Stomach (tissue), 9 donors: ENCODE measurements around the gene VOPP1. TPM values are rescaled to one million over a fixed set of nuclear protein-coding genes. Genes with fewer than 3 reads are reported as not detected.

ENCODE experiments used
- DNase-seq, 2 donors: peaks; one replicate each; pipeline versions ENCODE4 v3.0.0 to v3.0.0-alpha.2; 2013 to 2019
- H3K27ac ChIP-seq, 5 donors: fragments of 200-600 bp in 4 of 5; sonication (generic) in 4 of 5; one replicate each; pipeline ENCODE4 v1.5.1; 2013 to 2019; ENCODE audit warnings: mild to moderate bottlenecking in 1 of 5, moderate library complexity in 1 of 5
- H3K27me3 ChIP-seq, 3 donors: fragments of 200-600 bp; sonication (generic); one replicate each; pipeline ENCODE4 v1.5.1; 2017 to 2019; ENCODE audit warnings: mixed run types in 1 of 3
- H3K36me3 ChIP-seq, 4 donors: fragments of 200-600 bp; sonication (generic); 1 replicate in 3 of 4; 2 replicates in 1 of 4; pipeline ENCODE4 v1.5.1; 2016 to 2019
- H3K4me1 ChIP-seq, 4 donors: fragments of 200-600 bp; sonication (generic); one replicate each; pipeline ENCODE4 v1.5.1; 2016 to 2019
- H3K4me3 ChIP-seq, 4 donors: fragments of 200-600 bp; sonication (generic) in 3 of 4; one replicate each; pipeline ENCODE4 v1.5.1; 2016 to 2019; ENCODE audit warnings: mild to moderate bottlenecking in 1 of 4
- H3K9me3 ChIP-seq, 4 donors: fragments of 200-600 bp; sonication (generic); one replicate each; pipeline ENCODE4 v1.5.1; 2016 to 2019
- CTCF ChIP-seq, 7 experiments: fragments of 450-650 bp in 4 of 7; fragments of 200-600 bp in 3 of 7; sonication (generic) in 3 of 7; IDR thresholded peaks; one replicate each; pipeline ENCODE4 v1.5.1; 2016 to 2019; ENCODE audit warnings: antibody characterized with exemption in 7 of 7, control low read depth in 2 of 7, mild to moderate bottlenecking in 1 of 7
- EP300 ChIP-seq: sonication (generic); formaldehyde crosslinking; IDR thresholded peaks from one replicate; pipeline ENCODE4 v1.6.1; 2017; ENCODE audit warnings: antibody characterized with exemption
- POLR2A ChIP-seq, 4 donors: fragments of 450-650 bp; IDR thresholded peaks; one replicate each; pipeline ENCODE4 v1.6.1; 2016; ENCODE audit warnings: antibody characterized with exemption in 4 of 4, control low read depth in 2 of 4, mild to moderate bottlenecking in 1 of 4, moderate library complexity in 1 of 4
- POLR2AphosphoS5 ChIP-seq, 3 donors: sonication (generic); formaldehyde crosslinking; IDR thresholded peaks; one replicate each; pipeline ENCODE4 v1.6.1; 2016; ENCODE audit warnings: antibody characterized with exemption in 3 of 3
- WGBS, 5 donors: extraction: QIAGEN DNeasy Blood & Tissue Kit in 3 of 5; methylation state at CpG; one replicate each; pipeline versions ENCODE4 v1.1.5 to v1.1.7; 2013 to 2018; 5-methylcytosine and 5-hydroxymethylcytosine counted together
- intact Hi-C: fragments of 100-400 bp; cut with DNase I; formaldehyde crosslinking; loops from one replicate; pipeline ENCODE4 v1.15.1; 2023; ENCODE audit warnings: low total_unique reads
- polyA plus RNA-seq, 3 donors: library from polyadenylated mRNA; stranded (reverse); fragments of 200-250 nt; gene quantifications; one replicate each; pipeline ENCODE4 v1.2.3, GENCODE V29; 2013
- total RNA-seq, 5 donors: library from RNA; depleted of rRNA; stranded (reverse); fragments of >200 nt; gene quantifications; one replicate each; pipeline versions ENCODE4 v1.1.0 to v1.2.3, GENCODE V29; 2014 to 2016
- donor health status: healthy with polysubstance abuse.
- donor health status: Bipolar disorder and iron deficiency.
- donor health status: healthy.

VOPP1 gene
- total and polyA plus RNA-seq, 8 donors, result 14.0 to 117 (median 37.0) TPM

- no peak overlapping the region for H3K27ac ChIP-seq
- H3K36me3 ChIP-seq, result peaks cover 15 to 63% (median 44%) of the 10 kb centered on the region in 4 donors
- WGBS, 5 donors, result 84 to 94% (median 89%) methylated on average over 4 of the region's 4 CpGs
- H3K27me3 ChIP-seq, result no peaks in the 10 kb centered on the region
- intact Hi-C loops, result no loop called here
- H3K4me3 ChIP-seq, result no peak overlapping the region
- no peaks in the 10 kb centered on the region for H3K9me3 ChIP-seq
- H3K4me1 ChIP-seq, result peaks cover 0 to 26% (median 0%) of the 10 kb centered on the region in 4 donors
- DNase-seq, result no peak
- TF ChIP-seq EP300 (no peak), CTCF (IDR thresholded peaks at IDR 0.05) (no peak), POLR2A (IDR thresholded peaks at IDR 0.05) (no peak), POLR2AphosphoS5 (IDR thresholded peaks at IDR 0.05) (no peak)
Observed at GRCh38 chr7:55498770-55499169, 73.5 kb downstream of the VOPP1 start.

GRCh38 chr7:55498142-55498541 lies 74.2 kb downstream of the VOPP1 start:
- H3K27ac ChIP-seq, result no peak overlapping the region
- 82 to 95% (median 89%) methylated on average over 6 to 7 of the region's 7 CpGs for WGBS, 5 donors
- no peak overlapping the region for H3K4me3 ChIP-seq
- H3K27me3 ChIP-seq, result no peaks in the 10 kb centered on the region
- DNase-seq, result no peak
- TF ChIP-seq EP300, result no peak
- TF ChIP-seq POLR2A (IDR thresholded peaks at IDR 0.05), result no peak
- no peak for TF ChIP-seq CTCF (IDR thresholded peaks at IDR 0.05)
- no peak for TF ChIP-seq POLR2AphosphoS5 (IDR thresholded peaks at IDR 0.05)
- peaks cover 15 to 66% (median 44%) of the 10 kb centered on the region in 4 donors for H3K36me3 ChIP-seq
- intact Hi-C loops, result no loop called here
- H3K4me1 ChIP-seq, result peaks cover 0 to 32% (median 0%) of the 10 kb centered on the region in 4 donors
- H3K9me3 ChIP-seq, result no peaks in the 10 kb centered on the region

- 90 to 98% (median 96%) methylated on average over 7 of the region's 7 CpGs for WGBS, 5 donors
- Histone ChIP-seq H3K4me3 (no peak overlapping the region), H3K4me1 (peaks cover 0 to 35% (median 0%) of the 10 kb centered on the region in 4 donors), H3K27ac (no peak overlapping the region), H3K27me3 (no peaks in the 10 kb centered on the region), H3K36me3 (peaks cover 15 to 68% (median 45%) of the 10 kb centered on the region in 4 donors), H3K9me3 (no peaks in the 10 kb centered on the region)
- intact Hi-C loops, result no loop called here
- TF ChIP-seq POLR2A (IDR thresholded peaks at IDR 0.05), result no peak
- TF ChIP-seq EP300, result no peak
- no peak for TF ChIP-seq CTCF (IDR thresholded peaks at IDR 0.05)
- no peak for TF ChIP-seq POLR2AphosphoS5 (IDR thresholded peaks at IDR 0.05)
- DNase-seq, result no peak
Observed at GRCh38 chr7:55497521-55497920, 74.8 kb downstream of the VOPP1 start.

- Histone ChIP-seq H3K27me3 (no peaks in the 10 kb centered on the region), H3K27ac (no peak overlapping the region), H3K4me1 (peaks cover 0 to 30% (median 0%) of the 10 kb centered on the region in 4 donors), H3K4me3 (no peak overlapping the region), H3K36me3 (peaks cover 15 to 68% (median 51%) of the 10 kb centered on the region in 4 donors), H3K9me3 (no peaks in the 10 kb centered on the region)
- 92 to 97% (median 95%) methylated on average over 7 to 9 of the region's 9 CpGs for WGBS, 5 donors
- no peak for DNase-seq
- TF ChIP-seq POLR2AphosphoS5 (IDR thresholded peaks at IDR 0.05), result no peak
- no peak for TF ChIP-seq EP300
- TF ChIP-seq POLR2A (IDR thresholded peaks at IDR 0.05), result no peak
- no peak for TF ChIP-seq CTCF (IDR thresholded peaks at IDR 0.05)
- intact Hi-C loops, result no loop called here
Observed at GRCh38 chr7:55496906-55497305, 75.4 kb downstream of the VOPP1 start.
